ENCODE data around the gene LIPI.
"Not testable (repeated sequence)": the region's sequence is repeated elsewhere in the genome, so short reads cannot be mapped to it uniquely, and the experiment has no call there.

LIPI gene

GRCh38 chr21:14119038-14119437 lies 91.7 kb downstream of the LIPI start:
- no peak for DNase-seq (ENCODE audit: low read depth in 4 of 4, low spot score in 1 of 4)

- no peak for DNase-seq (ENCODE audit: low read depth in 4 of 4, low spot score in 1 of 4)
These were observed 94.7 kb downstream of the LIPI start for GRCh38 chr21:14116080-14116481.

- no peak for DNase-seq (ENCODE audit: low read depth in 4 of 4, low spot score in 1 of 4)
These were observed 95.1 kb downstream of the LIPI start for GRCh38 chr21:14115646-14116045.

- DNase-seq (ENCODE audit: low read depth in 4 of 4, low spot score in 1 of 4) = no peak
These were observed 96.5 kb downstream of the LIPI start for GRCh38 chr21:14114251-14114650.

- not testable (repeated sequence) for DNase-seq (ENCODE audit: low read depth in 4 of 4, low spot score in 1 of 4)
These were observed 106.2 kb downstream of the LIPI start for GRCh38 chr21:14104564-14104963.

- DNase-seq (ENCODE audit: low read depth in 4 of 4, low spot score in 1 of 4) = no peak
These were observed 111.2 kb downstream of the LIPI start for GRCh38 chr21:14099570-14099969.

- DNase-seq (ENCODE audit: low read depth in 4 of 4, low spot score in 1 of 4) = no peak
These were observed 112.8 kb downstream of the LIPI start for GRCh38 chr21:14097881-14098499.

GRCh38 chr21:14096577-14096976 lies 114.2 kb downstream of the LIPI start:
- DNase-seq (ENCODE audit: low read depth in 4 of 4, low spot score in 1 of 4) = no peak

- DNase-seq (ENCODE audit: low read depth in 4 of 4, low spot score in 1 of 4) = no peak
These were observed 114.6 kb downstream of the LIPI start for GRCh38 chr21:14096172-14096571.

GRCh38 chr21:14095056-14095455 lies 115.7 kb downstream of the LIPI start:
- no peak for DNase-seq (ENCODE audit: low read depth in 4 of 4, low spot score in 1 of 4)

- DNase-seq (ENCODE audit: low read depth in 4 of 4, low spot score in 1 of 4) = no peak
These were observed 117.8 kb downstream of the LIPI start for GRCh38 chr21:14092834-14093560.

GRCh38 chr21:14090184-14090583 lies 120.6 kb downstream of the LIPI start:
- DNase-seq (ENCODE audit: low read depth in 4 of 4, low spot score in 1 of 4) = not testable (repeated sequence)

- no peak for DNase-seq (ENCODE audit: low read depth in 4 of 4, low spot score in 1 of 4)
These were observed 122.4 kb downstream of the LIPI start for GRCh38 chr21:14088391-14088790.

GRCh38 chr21:14086553-14086952 lies 124.2 kb downstream of the LIPI start:
- DNase-seq (ENCODE audit: low read depth in 4 of 4, low spot score in 1 of 4) = no peak

- no peak for DNase-seq (ENCODE audit: low read depth in 4 of 4, low spot score in 1 of 4)
These were observed 126.1 kb downstream of the LIPI start for GRCh38 chr21:14084701-14085100.

- DNase-seq (ENCODE audit: low read depth in 4 of 4, low spot score in 1 of 4) = no peak
These were observed 126.7 kb downstream of the LIPI start for GRCh38 chr21:14084068-14084501.

GRCh38 chr21:14080764-14081096 lies 130.0 kb downstream of the LIPI start:
- no peak for DNase-seq (ENCODE audit: low read depth in 4 of 4, low spot score in 1 of 4)

GRCh38 chr21:14080040-14080763 lies 130.6 kb downstream of the LIPI start:
- no peak for DNase-seq (ENCODE audit: low read depth in 4 of 4, low spot score in 1 of 4)

- no peak for DNase-seq (ENCODE audit: low read depth in 4 of 4, low spot score in 1 of 4)
These were observed 131.9 kb downstream of the LIPI start for GRCh38 chr21:14078746-14079375.

GRCh38 chr21:14076143-14076806 lies 134.5 kb downstream of the LIPI start:
- no peak for DNase-seq (ENCODE audit: low read depth in 4 of 4, low spot score in 1 of 4)

Measured in stimulated activated CD4-positive, alpha-beta T cell treated with anti-CD3 and anti-CD28 coated beads, Interleukin-1b, Interleukin-23, amount 100 ng/mL, for 24 hours (primary cell).